H9 (cell line): ENCODE results near the gene MPG. TPM values are rescaled to one million over a fixed set of nuclear protein-coding genes. Genes with fewer than 3 reads are reported as not detected.
A peak's percentile ranks its signal among the peaks of the same experiment; 100 is the strongest.

Experiments
- DNase-seq: peaks from one replicate; pipeline ENCODE4 v3.0.0-alpha.2; 2017
- H2AFZ ChIP-seq: one replicate; pipeline ENCODE4 v1.6.1; 2013; ENCODE audit warnings: mild to moderate bottlenecking, low read length, control low read depth, moderate library complexity
- H2AK5ac ChIP-seq: 2 replicates; pipeline ENCODE4 v1.6.1; 2013; ENCODE audit warnings: low read length, control low read depth, mixed read lengths; ENCODE audit not compliant: insufficient read length
- H2BK120ac ChIP-seq: one replicate; pipeline ENCODE4 v1.6.1; 2013; ENCODE audit warnings: low read depth, mild to moderate bottlenecking, low read length, control low read depth, inconsistent platforms; ENCODE audit not compliant: poor library complexity, severe bottlenecking
- H2BK12ac ChIP-seq: 2 replicates; pipeline ENCODE4 v1.6.1; 2013; ENCODE audit warnings: low read length, control low read depth, mixed read lengths, low read depth; ENCODE audit not compliant: insufficient read length
- H2BK15ac ChIP-seq: 2 replicates; pipeline ENCODE4 v1.6.1; 2013; ENCODE audit warnings: low read depth, low read length, control low read depth
- H2BK20ac ChIP-seq: one replicate; pipeline ENCODE4 v1.6.1; 2013; ENCODE audit warnings: low read depth, mild to moderate bottlenecking, low read length, control low read depth, inconsistent platforms; ENCODE audit not compliant: poor library complexity, severe bottlenecking
- H2BK5ac ChIP-seq: 2 replicates; pipeline ENCODE4 v1.6.1; 2013; ENCODE audit warnings: low read length, control low read depth, mixed read lengths; ENCODE audit not compliant: insufficient read length
- H3K14ac ChIP-seq: 2 replicates; pipeline ENCODE4 v1.6.1; 2013; ENCODE audit warnings: low read length, control low read depth; ENCODE audit not compliant: insufficient read depth
- H3K18ac ChIP-seq: 2 replicates; pipeline ENCODE4 v1.6.1; 2013; ENCODE audit warnings: low read depth, mild to moderate bottlenecking, mixed read lengths, low read length, control low read depth; ENCODE audit not compliant: insufficient read length
- H3K23ac ChIP-seq: 2 replicates; pipeline ENCODE4 v1.6.1; 2013; ENCODE audit warnings: low read length, control low read depth, mixed read lengths, low read depth; ENCODE audit not compliant: insufficient read length
- H3K23me2 ChIP-seq: 2 replicates; pipeline ENCODE4 v1.6.1; 2013; ENCODE audit warnings: low read depth, mild to moderate bottlenecking, mixed read lengths, low read length, control low read depth; ENCODE audit not compliant: insufficient read length, poor library complexity, severe bottlenecking
- H3K27ac ChIP-seq: 2 replicates; pipeline ENCODE4 v1.5.1; 2013; ENCODE audit warnings: low read length, control low read depth, mixed read lengths, low read depth; ENCODE audit not compliant: insufficient read length
- H3K27me3 ChIP-seq: 2 replicates; pipeline ENCODE4 v1.6.1; 2013; ENCODE audit warnings: low read length, control low read depth, inconsistent platforms; ENCODE audit not compliant: insufficient read depth
- H3K4ac ChIP-seq: 2 replicates; pipeline ENCODE4 v1.6.1; 2013; ENCODE audit warnings: low read depth, mild to moderate bottlenecking, control low read depth, inconsistent platforms, low read length, moderate library complexity
- H3K4me1 ChIP-seq: 2 replicates; pipeline ENCODE4 v1.6.1; 2013; ENCODE audit warnings: low read length, control low read depth, inconsistent platforms; ENCODE audit not compliant: insufficient read depth
- H3K4me2 ChIP-seq: 2 replicates; pipeline ENCODE4 v1.6.1; 2013; ENCODE audit warnings: low read length, control low read depth, mixed read lengths; ENCODE audit not compliant: insufficient read length, insufficient read depth
- H3K56ac ChIP-seq: 2 replicates; pipeline ENCODE4 v1.6.1; 2013; ENCODE audit warnings: low read depth, mild to moderate bottlenecking, mixed read lengths, low read length, control low read depth; ENCODE audit not compliant: insufficient read length
- H3K79me1 ChIP-seq: 2 replicates; pipeline ENCODE4 v1.6.1; 2013; ENCODE audit warnings: low read depth, mild to moderate bottlenecking, moderate library complexity, low read length, control low read depth, inconsistent platforms; ENCODE audit not compliant: insufficient read depth, poor library complexity, severe bottlenecking
- H3K79me2 ChIP-seq: 2 replicates; pipeline ENCODE4 v1.6.1; 2013; ENCODE audit warnings: low read length, control low read depth, inconsistent platforms; ENCODE audit not compliant: insufficient read depth
- H3K9ac ChIP-seq: 2 replicates; pipeline ENCODE4 v1.6.1; 2013; ENCODE audit warnings: low read length, control low read depth, mixed read lengths; ENCODE audit not compliant: insufficient read length; ENCODE audit errors: extremely low read depth
- H3K9me3 ChIP-seq: one replicate; pipeline ENCODE4 v1.6.1; 2013; ENCODE audit warnings: low read depth, low read length, inconsistent platforms; ENCODE audit not compliant: control insufficient read depth
- H3T11ph ChIP-seq: one replicate; pipeline ENCODE4 v1.6.1; 2013; ENCODE audit warnings: mild to moderate bottlenecking, low read length, control low read depth, inconsistent platforms
- H4K20me1 ChIP-seq: one replicate; pipeline ENCODE4 v1.6.1; 2013; ENCODE audit not compliant: control insufficient read depth, insufficient read length, insufficient read depth
- H4K5ac ChIP-seq: 2 replicates; pipeline ENCODE4 v1.6.1; 2013; ENCODE audit warnings: low read depth, mild to moderate bottlenecking, mixed read lengths, low read length, control low read depth; ENCODE audit not compliant: insufficient read length
- H4K8ac ChIP-seq: replicated peaks from 2 replicates; pipeline ENCODE4 v1.6.1; 2013; ENCODE audit warnings: low read length, control low read depth, mixed read lengths, low read depth; ENCODE audit not compliant: insufficient read length
- H4K91ac ChIP-seq: 2 replicates; pipeline ENCODE4 v1.6.1; 2013; ENCODE audit warnings: low read depth, mild to moderate bottlenecking, moderate library complexity, mixed read lengths, low read length, control low read depth; ENCODE audit not compliant: insufficient read length
- H3K27ac Mint-ChIP-seq, 3 experiments: 2 replicates in 2 of 3; 3 replicates in 1 of 3; pipeline ENCODE4 v1.8.0; 2020 to 2021; ENCODE audit warnings: mixed read lengths in 3 of 3, mild to moderate bottlenecking in 1 of 3, moderate library complexity in 1 of 3
- H3K27me3 Mint-ChIP-seq: 2 replicates; pipeline ENCODE4 v1.8.0; 2021; ENCODE audit warnings: low read depth, mild to moderate bottlenecking, moderate library complexity, mixed read lengths
- H3K36me3 Mint-ChIP-seq, 3 experiments: 2 replicates in 2 of 3; 3 replicates in 1 of 3; pipeline ENCODE4 v1.8.0; 2020 to 2021; ENCODE audit warnings: low read depth in 3 of 3, mixed read lengths in 3 of 3; ENCODE audit not compliant: insufficient read depth in 1 of 3
- H3K4me1 Mint-ChIP-seq, 2 experiments: 2 replicates each; pipeline ENCODE4 v1.8.0; 2020; ENCODE audit warnings: mixed read lengths in 2 of 2
- H3K4me3 Mint-ChIP-seq, 2 experiments: 2 replicates in 1 of 2; 3 replicates in 1 of 2; pipeline ENCODE4 v1.8.0; 2020 to 2021; ENCODE audit warnings: mild to moderate bottlenecking in 2 of 2, mixed read lengths in 2 of 2, moderate library complexity in 1 of 2
- H3K9me3 Mint-ChIP-seq, 2 experiments: 2 replicates in 1 of 2; 3 replicates in 1 of 2; pipeline ENCODE4 v1.8.0; 2020; ENCODE audit warnings: mild to moderate bottlenecking in 2 of 2, mixed read lengths in 2 of 2, moderate library complexity in 1 of 2
- WGBS: extraction: QIAGEN DNeasy Blood & Tissue Kit; methylation state at CpG from one replicate; pipeline ENCODE4 v1.1.7; 2013; ENCODE audit warnings: missing lambda C conversion rate, low lambda C conversion rate, mixed read lengths; ENCODE audit not compliant: insufficient read length; ENCODE audit errors: extremely low coverage; 5-methylcytosine and 5-hydroxymethylcytosine counted together
- total RNA-seq: library from RNA; stranded (reverse); gene quantifications from 2 replicates; pipeline ENCODE4 v1.2.1, GENCODE V29; 2021
- TF ChIP-seq, protein P1 (sequence below): fragments of 200-600 bp; sonication (generic); conservative IDR thresholded peaks from 3 replicates; pipeline ENCODE4 v1.8.0; 2021; ENCODE audit warnings: antibody characterized with exemption, mild to moderate bottlenecking

Gene MPG
- total RNA-seq, 1 experiment from 2014 or later: 39.1 TPM

DNA sequence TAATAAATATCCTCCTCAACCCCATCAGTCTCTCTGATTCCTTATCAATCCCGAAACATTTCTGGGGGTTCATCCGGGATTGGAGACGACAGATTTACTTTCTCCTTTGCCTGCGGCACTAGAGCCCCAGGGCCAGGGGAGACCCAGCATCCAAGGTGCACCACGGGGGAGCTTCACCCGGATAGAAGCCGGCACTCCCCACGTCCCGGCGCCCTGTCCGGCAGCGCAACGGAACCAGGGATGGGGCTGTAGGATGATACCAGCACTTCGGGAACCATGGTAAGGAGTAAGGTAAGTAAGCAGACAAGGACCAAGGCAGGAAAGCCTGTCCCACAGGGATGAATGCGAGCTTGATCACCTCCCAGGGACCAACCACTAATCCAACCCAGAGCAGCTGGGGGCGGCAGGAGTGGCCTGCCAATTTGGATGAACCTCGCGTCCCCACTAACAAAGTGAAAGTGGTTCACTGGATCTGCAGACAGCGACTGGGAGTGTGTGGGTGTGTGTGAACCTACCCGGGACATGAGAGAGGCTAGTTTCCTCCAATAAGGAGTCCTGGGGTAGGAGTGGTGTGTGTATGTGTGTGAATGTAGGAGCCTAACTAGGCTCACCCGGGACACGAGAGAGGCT is 36.5 kb upstream of the MPG start:
- H2BK120ac ChIP-seq: no peak overlapping the region
- H2BK12ac ChIP-seq: no peak overlapping the region
- H2BK5ac ChIP-seq: no peak overlapping the region
- no peak overlapping the region for H4K91ac ChIP-seq
- no peak overlapping the region for H2BK20ac ChIP-seq
- H3K18ac ChIP-seq: no peak overlapping the region
- H3K4me2 ChIP-seq: no peak overlapping the region
- H3K9ac ChIP-seq: no peak overlapping the region
- no peaks in the 10 kb centered on the region for H3K79me2 ChIP-seq
- Mint-ChIP-seq H3K4me3 (no peak overlapping the region), H3K9me3 (peaks cover 9 to 14% of the 10 kb centered on the region in 2 experiments; a peak in 4 of 5 replicates), H3K36me3 (peaks cover 55 to 75% (median 69%) of the 10 kb centered on the region in 3 experiments), H3K4me1 (no peaks in the 10 kb centered on the region), H3K27ac (peak overlapping the region in 1 of 3 experiments; percentile 6; a peak in 3 of 7 replicates), H3K27me3 (peaks cover 1% of the 10 kb centered on the region)
- DNase-seq: no peak
- no peak overlapping the region for H3K14ac ChIP-seq
- no peak overlapping the region for H3T11ph ChIP-seq
- no peaks in the 10 kb centered on the region for H3K27me3 ChIP-seq
- WGBS: no CpG with 5 or more reads among the region's 22 CpGs
- TF ChIP-seq, protein P1, sequence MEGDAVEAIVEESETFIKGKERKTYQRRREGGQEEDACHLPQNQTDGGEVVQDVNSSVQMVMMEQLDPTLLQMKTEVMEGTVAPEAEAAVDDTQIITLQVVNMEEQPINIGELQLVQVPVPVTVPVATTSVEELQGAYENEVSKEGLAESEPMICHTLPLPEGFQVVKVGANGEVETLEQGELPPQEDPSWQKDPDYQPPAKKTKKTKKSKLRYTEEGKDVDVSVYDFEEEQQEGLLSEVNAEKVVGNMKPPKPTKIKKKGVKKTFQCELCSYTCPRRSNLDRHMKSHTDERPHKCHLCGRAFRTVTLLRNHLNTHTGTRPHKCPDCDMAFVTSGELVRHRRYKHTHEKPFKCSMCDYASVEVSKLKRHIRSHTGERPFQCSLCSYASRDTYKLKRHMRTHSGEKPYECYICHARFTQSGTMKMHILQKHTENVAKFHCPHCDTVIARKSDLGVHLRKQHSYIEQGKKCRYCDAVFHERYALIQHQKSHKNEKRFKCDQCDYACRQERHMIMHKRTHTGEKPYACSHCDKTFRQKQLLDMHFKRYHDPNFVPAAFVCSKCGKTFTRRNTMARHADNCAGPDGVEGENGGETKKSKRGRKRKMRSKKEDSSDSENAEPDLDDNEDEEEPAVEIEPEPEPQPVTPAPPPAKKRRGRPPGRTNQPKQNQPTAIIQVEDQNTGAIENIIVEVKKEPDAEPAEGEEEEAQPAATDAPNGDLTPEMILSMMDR: no peak
- H3K23me2 ChIP-seq: no peaks in the 10 kb centered on the region
- no peak overlapping the region for H3K27ac ChIP-seq
- H2AK5ac ChIP-seq: no peak overlapping the region
- no peak overlapping the region for H4K8ac ChIP-seq
- H3K9me3 ChIP-seq: peaks cover 12% of the 10 kb centered on the region
- no peak overlapping the region for H2BK15ac ChIP-seq
- H3K56ac ChIP-seq: no peak overlapping the region
- no peak overlapping the region for H3K23ac ChIP-seq
- no peaks in the 10 kb centered on the region for H3K4me1 ChIP-seq
- no peak overlapping the region for H4K5ac ChIP-seq
- H2AFZ ChIP-seq: no peak overlapping the region
- no peaks in the 10 kb centered on the region for H4K20me1 ChIP-seq
- no peaks in the 10 kb centered on the region for H3K79me1 ChIP-seq
- H3K4ac ChIP-seq: no peak overlapping the region
